Osteocyte (in vitro differentiated cells): ENCODE measurements around the gene PCGF2. TPM values are rescaled to one million over a fixed set of nuclear protein-coding genes. Genes with fewer than 3 reads are reported as not detected.

ENCODE experiments used
- DNase-seq: peaks from one replicate; pipeline ENCODE4 v3.0.0; 2021; ENCODE audit warnings: mixed read lengths; ENCODE audit not compliant: unreplicated experiment; ENCODE audit errors: extremely low spot score
- H3K27ac Mint-ChIP-seq: one replicate; pipeline ENCODE4 v1.8.0; 2021; ENCODE audit warnings: mild to moderate bottlenecking, mixed read lengths; ENCODE audit not compliant: unreplicated experiment
- H3K27me3 Mint-ChIP-seq: one replicate; pipeline ENCODE4 v1.8.0; 2021; ENCODE audit warnings: mixed read lengths; ENCODE audit not compliant: unreplicated experiment
- H3K36me3 Mint-ChIP-seq: one replicate; pipeline ENCODE4 v1.8.0; 2021; ENCODE audit warnings: mixed read lengths; ENCODE audit not compliant: unreplicated experiment
- H3K4me1 Mint-ChIP-seq: one replicate; pipeline ENCODE4 v1.8.0; 2021; ENCODE audit warnings: mixed read lengths; ENCODE audit not compliant: unreplicated experiment
- H3K4me3 Mint-ChIP-seq: one replicate; pipeline ENCODE4 v1.8.0; 2021; ENCODE audit warnings: mild to moderate bottlenecking, moderate library complexity, mixed read lengths; ENCODE audit not compliant: unreplicated experiment
- H3K9me3 Mint-ChIP-seq: one replicate; pipeline ENCODE4 v1.8.0; 2021; ENCODE audit warnings: mixed read lengths; ENCODE audit not compliant: unreplicated experiment
- CTCF ChIP-seq: fragments of 200-600 bp; sonication (generic); IDR thresholded peaks from 2 replicates; pipeline ENCODE4 v1.5.0; 2021; ENCODE audit warnings: antibody characterized with exemption, mild to moderate bottlenecking, moderate library complexity
- total RNA-seq: library from RNA; stranded (reverse); gene quantifications from 2 replicates; pipeline ENCODE4 v1.2.1, GENCODE V29; 2021

PCGF2 gene
- total RNA-seq, 1 donor from 2014 or later: 66.9 TPM

GRCh38 chr17:38720941-38721340, 27.2 kb downstream of the PCGF2 start:
- Mint-ChIP-seq H3K4me3 (no peak overlapping the region), H3K27me3 (no peaks in the 10 kb centered on the region), H3K9me3 (no peaks in the 10 kb centered on the region), H3K4me1 (peaks cover 3% of the 10 kb centered on the region), H3K36me3 (peaks cover 14% of the 10 kb centered on the region), H3K27ac (no peak overlapping the region)
- TF ChIP-seq CTCF: no peak
- DNase-seq: no peak

- Mint-ChIP-seq H3K4me1 (peaks cover 3% of the 10 kb centered on the region), H3K9me3 (no peaks in the 10 kb centered on the region), H3K27me3 (no peaks in the 10 kb centered on the region), H3K4me3 (no peak overlapping the region), H3K36me3 (peaks cover 19% of the 10 kb centered on the region), H3K27ac (no peak overlapping the region)
- no peak for DNase-seq
- TF ChIP-seq CTCF: no peak
These were observed 28.0 kb downstream of the PCGF2 start for GRCh38 chr17:38719943-38720641.

GRCh38 chr17:38719289-38719942, 28.7 kb downstream of the PCGF2 start:
- H3K27ac Mint-ChIP-seq: no peak overlapping the region
- no peak overlapping the region for H3K4me3 Mint-ChIP-seq
- H3K36me3 Mint-ChIP-seq: peaks cover 19% of the 10 kb centered on the region
- no peaks in the 10 kb centered on the region for H3K27me3 Mint-ChIP-seq
- no peaks in the 10 kb centered on the region for H3K9me3 Mint-ChIP-seq
- H3K4me1 Mint-ChIP-seq: peaks cover 3% of the 10 kb centered on the region
- no peak for TF ChIP-seq CTCF
- DNase-seq: no peak

GRCh38 chr17:38717139-38717745, 30.9 kb downstream of the PCGF2 start:
- peaks cover 20% of the 10 kb centered on the region for H3K36me3 Mint-ChIP-seq
- H3K27ac Mint-ChIP-seq: no peak overlapping the region
- no peak for TF ChIP-seq CTCF
- no peak for DNase-seq
- H3K9me3 Mint-ChIP-seq: no peaks in the 10 kb centered on the region
- H3K27me3 Mint-ChIP-seq: no peaks in the 10 kb centered on the region
- no peaks in the 10 kb centered on the region for H3K4me1 Mint-ChIP-seq
- H3K4me3 Mint-ChIP-seq: no peak overlapping the region

GRCh38 chr17:38716368-38717005, 31.6 kb downstream of the PCGF2 start:
- Mint-ChIP-seq H3K36me3 (peaks cover 22% of the 10 kb centered on the region), H3K27me3 (no peaks in the 10 kb centered on the region), H3K4me1 (no peaks in the 10 kb centered on the region), H3K9me3 (no peaks in the 10 kb centered on the region), H3K27ac (no peak overlapping the region), H3K4me3 (no peak overlapping the region)
- TF ChIP-seq CTCF: no peak
- DNase-seq: no peak
